HepG2 (cell line): Measurements from ENCODE around the gene GOLGB1. TPM values are rescaled to one million over a fixed set of nuclear protein-coding genes. Genes with fewer than 3 reads are reported as not detected.

Experiments
- ATAC-seq: fragments of 200-7000 bp; cut with Tn5 transposase; 3 replicates; pipeline ENCODE4 v1.9.1; 2020; ENCODE audit warnings: mild to moderate bottlenecking, moderate library complexity
- BruUV-seq: library from RNA; stranded (reverse); fragments of 400-500 nt; replicated peaks from 2 replicates; lab custom pipeline; 2021; lab: Mats Ljungman, UMichigan
- CTCF ChIA-PET: fragments of 300-600 bp; formaldehyde crosslinking; extraction: SDS; loops from one replicate; lab custom pipeline; 2021; ENCODE audit warnings: low total read pairs, inconsistent platforms, low intra/inter-chr PET ratio; lab: Yijun Ruan, JAX
- POLR2A ChIA-PET: fragments of 350-600 bp; sonication (Branson Sonifier 250); formaldehyde crosslinking; loops from one replicate; lab custom pipeline; 2020; ENCODE audit warnings: antibody characterized with exemption, inconsistent platforms; lab: Yijun Ruan, JAX
- DNase-seq: peaks from one replicate; pipeline ENCODE4 v3.0.0-alpha.2; 2015; ENCODE audit warnings: low spot score
- FAIRE-seq: peaks from 3 replicates; lab custom pipeline; 2011; peaks lifted over from hg19 to GRCh38; lab: Jason Lieb, UNC
- H2AFZ ChIP-seq: one replicate; pipeline ENCODE4 v1.6.1; 2011; ENCODE audit warnings: low read length, inconsistent platforms
- H3K27ac ChIP-seq: fragments of 300-600 bp; 3 replicates; pipeline ENCODE4 v1.8.0; 2011; ENCODE audit warnings: mixed run types, mild to moderate bottlenecking, mixed read lengths, low read length, inconsistent platforms; ENCODE audit not compliant: insufficient read depth; ENCODE audit errors: extremely low read length
- H3K27me3 ChIP-seq, 2 experiments: fragments of 200-600 bp in 1 of 2; 2 replicates in 1 of 2; 3 replicates in 1 of 2; pipeline versions ENCODE4 v1.6.0 to v1.8.0; 2011; ENCODE audit warnings: low read length in 2 of 2, mild to moderate bottlenecking in 2 of 2, moderate library complexity in 2 of 2, inconsistent platforms in 1 of 2; ENCODE audit not compliant: insufficient read depth in 2 of 2, control insufficient read depth in 1 of 2
- H3K36me3 ChIP-seq, 2 experiments: fragments of 200-600 bp in 1 of 2; replicated peaks in 1 of 2; 2 replicates in 1 of 2; 3 replicates in 1 of 2; pipeline versions ENCODE4 v1.5.1 to v1.8.0; 2011; ENCODE audit warnings: low read length in 2 of 2, inconsistent platforms in 1 of 2; ENCODE audit not compliant: insufficient read depth in 2 of 2, control insufficient read depth in 1 of 2
- H3K4me1 ChIP-seq: 2 replicates; pipeline ENCODE4 v1.5.1; 2012; ENCODE audit warnings: low read length, inconsistent platforms; ENCODE audit not compliant: insufficient read depth
- H3K4me2 ChIP-seq: 2 replicates; pipeline ENCODE4 v1.6.0; 2011; ENCODE audit warnings: low read depth, low read length, inconsistent platforms
- H3K4me3 ChIP-seq, 3 experiments: fragments of 200-600 bp in 1 of 3; sonication (generic), shearing (Covaris generic) in 1 of 3; replicated peaks in 1 of 3; 2 replicates each; pipeline ENCODE4 v1.5.1; 2011 to 2016; ENCODE audit warnings: low read length in 3 of 3, inconsistent platforms in 2 of 3, low read depth in 2 of 3, mild to moderate bottlenecking in 2 of 3, control low read depth in 1 of 3, mixed read lengths in 1 of 3; ENCODE audit not compliant: insufficient read depth in 1 of 3
- H3K79me2 ChIP-seq: one replicate; pipeline ENCODE4 v1.6.1; 2011; ENCODE audit warnings: low read length, inconsistent platforms; ENCODE audit not compliant: insufficient read depth
- H3K9ac ChIP-seq: 2 replicates; pipeline ENCODE4 v1.6.0; 2011; ENCODE audit warnings: mild to moderate bottlenecking, low read depth, low read length, inconsistent platforms; ENCODE audit not compliant: insufficient read depth
- H3K9me3 ChIP-seq: 2 replicates; pipeline ENCODE4 v1.5.1; 2012; ENCODE audit warnings: mild to moderate bottlenecking, low read length
- H4K20me1 ChIP-seq: 2 replicates; pipeline ENCODE4 v1.6.0; 2011; ENCODE audit warnings: inconsistent platforms, mild to moderate bottlenecking, low read length, moderate library complexity; ENCODE audit not compliant: insufficient read depth
- ARID2 ChIP-seq: sonication (generic); formaldehyde crosslinking; IDR thresholded peaks from 2 replicates; pipeline ENCODE4 v1.8.1; 2022; ENCODE audit warnings: mild to moderate bottlenecking, missing genetic modification reagents, borderline replicate concordance
- CC2D1A ChIP-seq: sonication (generic); formaldehyde crosslinking; IDR thresholded peaks from 2 replicates; pipeline ENCODE4 v1.8.1; 2023; ENCODE audit warnings: mild to moderate bottlenecking, missing genetic modification reagents
- DMAP1 ChIP-seq: IDR thresholded peaks from 2 replicates; pipeline ENCODE4 v1.6.1; 2016
- FOXC1 ChIP-seq: sonication (generic); formaldehyde crosslinking; IDR thresholded peaks from 2 replicates; pipeline ENCODE4 v1.8.0; 2022; ENCODE audit warnings: mild to moderate bottlenecking, missing genetic modification reagents, borderline replicate concordance
- HMGXB4 ChIP-seq, 2 experiments: sonication (generic) in 1 of 2; formaldehyde crosslinking in 1 of 2; IDR thresholded peaks; 2 replicates each; pipeline versions ENCODE4 v1.4.0 to v1.6.1; 2018 to 2020; ENCODE audit warnings: missing genetic modification reagents in 2 of 2, borderline replicate concordance in 1 of 2, low read depth in 1 of 2, mild to moderate bottlenecking in 1 of 2, missing biosample characterization in 1 of 2
- KIAA2018 ChIP-seq: sonication (generic); formaldehyde crosslinking; IDR thresholded peaks from 2 replicates; pipeline ENCODE4 v1.5.0; 2020; ENCODE audit warnings: mild to moderate bottlenecking, missing genetic modification reagents, borderline replicate concordance
- MXD4 ChIP-seq: IDR thresholded peaks from 2 replicates; pipeline ENCODE4 v1.6.1; 2016; ENCODE audit warnings: mild to moderate bottlenecking, missing biosample characterization, missing genetic modification reagents
- NFYB ChIP-seq: sonication (generic); formaldehyde crosslinking; IDR thresholded peaks from 2 replicates; pipeline ENCODE4 v1.4.0; 2020; ENCODE audit warnings: missing genetic modification reagents
- WGBS: methylation state at CpG from one replicate; pipeline ENCODE4 v1.1.6; 2017; ENCODE audit warnings: low lambda C conversion rate; 5-methylcytosine and 5-hydroxymethylcytosine counted together
- in situ Hi-C: cut with HindIII; loops from 2 replicates; pipeline ENCODE4 v1.10.0; 2017; ENCODE audit warnings: low pct_unique_long_range_greater_than_20kb; ENCODE audit not compliant: extremely low pct_ligation_motif_present
- intact Hi-C: fragments of 100-400 bp; cut with micrococcal nuclease; formaldehyde crosslinking; loops from one replicate; pipeline ENCODE4 v1.10.0; 2022; ENCODE audit not compliant: unreplicated experiment
- polyA plus RNA-seq, 8 experiments: library from polyadenylated mRNA; depleted of rRNA in 3 of 8; stranded (reverse) in 7 of 8; unstranded in 1 of 8; fragments of >200 nt; fragmentation: Illumina TruSeq in 4 of 8; extraction: Trizol in 4 of 8; gene quantifications; 2 replicates each; pipeline versions ENCODE4 v1.2.1 to v1.2.3, GENCODE V29; 2011 to 2016; ENCODE audit warnings: low read depth in 4 of 8, missing spikeins in 1 of 8, mixed read lengths in 1 of 8; ENCODE audit not compliant: insufficient read depth in 1 of 8
- total RNA-seq, 5 experiments: library from RNA; depleted of rRNA; stranded (reverse); fragments of >200 nt; fragmentation: Illumina TruSeq; extraction: Trizol; gene quantifications; 2 replicates each; pipeline ENCODE4 v1.2.3, GENCODE V29; 2016; ENCODE audit warnings: low read depth in 1 of 5

Gene GOLGB1
- total and polyA plus RNA-seq, 2 of the 13 experiments (the other 11 are each of a cell fraction or from before 2014, with no cell fraction given) = 13.1 to 39.5 TPM

- Histone ChIP-seq H3K9me3 (no peaks in the 10 kb centered on the region), H3K27me3 (no peaks in the 10 kb centered on the region), H3K27ac (no peak overlapping the region), H3K36me3 (peaks cover 13 to 74% of the 10 kb centered on the region in 2 experiments), H2AFZ (no peak overlapping the region), H3K4me3 (no peak overlapping the region), H3K4me2 (no peak overlapping the region), H3K4me1 (no peaks in the 10 kb centered on the region), H3K9ac (no peak overlapping the region), H3K79me2 (no peaks in the 10 kb centered on the region), H4K20me1 (no peaks in the 10 kb centered on the region)
- no TSS peak for BruUV-seq
- intact Hi-C loops = no loop called here
- DNase-seq (no peak), FAIRE-seq (no peak), ATAC-seq (no peak)
- WGBS = 97% methylated on average over 1 of the region's 1 CpG
- CTCF ChIA-PET = no interaction called here
- TF ChIP-seq DMAP1 (CRISPR knock-in tag) = no peak
- TF ChIP-seq ARID2 (CRISPR knock-in tag) = no peak
- TF ChIP-seq MXD4 (CRISPR knock-in tag) = no peak
- no peak for TF ChIP-seq HMGXB4 (CRISPR knock-in tag; IDR thresholded peaks at IDR 0.05; ENCODE audit: borderline replicate concordance in 1 of 2, low read depth in 1 of 2)
- TF ChIP-seq CC2D1A (CRISPR knock-in tag) = no peak
- TF ChIP-seq FOXC1 (CRISPR knock-in tag) = no peak
- no peak for TF ChIP-seq KIAA2018 (CRISPR knock-in tag)
- TF ChIP-seq NFYB (CRISPR knock-in tag) = no peak
- POLR2A ChIA-PET = no interaction called here
- in situ Hi-C loops = no loop called here
Observed at GRCh38 chr3:121698476-121698875, 51.1 kb downstream of the GOLGB1 start.
